Osteocyte (in vitro differentiated cells): ENCODE data around the gene MAP3K20. TPM values are rescaled to one million over a fixed set of nuclear protein-coding genes. Genes with fewer than 3 reads are reported as not detected.

Experiments
- DNase-seq: peaks from one replicate; pipeline ENCODE4 v3.0.0; 2021; ENCODE audit warnings: mixed read lengths; ENCODE audit not compliant: unreplicated experiment; ENCODE audit errors: extremely low spot score
- H3K27ac Mint-ChIP-seq: one replicate; pipeline ENCODE4 v1.8.0; 2021; ENCODE audit warnings: mild to moderate bottlenecking, mixed read lengths; ENCODE audit not compliant: unreplicated experiment
- H3K27me3 Mint-ChIP-seq: one replicate; pipeline ENCODE4 v1.8.0; 2021; ENCODE audit warnings: mixed read lengths; ENCODE audit not compliant: unreplicated experiment
- H3K36me3 Mint-ChIP-seq: one replicate; pipeline ENCODE4 v1.8.0; 2021; ENCODE audit warnings: mixed read lengths; ENCODE audit not compliant: unreplicated experiment
- H3K4me1 Mint-ChIP-seq: one replicate; pipeline ENCODE4 v1.8.0; 2021; ENCODE audit warnings: mixed read lengths; ENCODE audit not compliant: unreplicated experiment
- H3K4me3 Mint-ChIP-seq: one replicate; pipeline ENCODE4 v1.8.0; 2021; ENCODE audit warnings: mild to moderate bottlenecking, moderate library complexity, mixed read lengths; ENCODE audit not compliant: unreplicated experiment
- H3K9me3 Mint-ChIP-seq: one replicate; pipeline ENCODE4 v1.8.0; 2021; ENCODE audit warnings: mixed read lengths; ENCODE audit not compliant: unreplicated experiment
- total RNA-seq: library from RNA; stranded (reverse); gene quantifications from 2 replicates; pipeline ENCODE4 v1.2.1, GENCODE V29; 2021
- TF ChIP-seq, protein P1 (sequence below): fragments of 200-600 bp; sonication (generic); IDR thresholded peaks from 2 replicates; pipeline ENCODE4 v1.5.0; 2021; ENCODE audit warnings: antibody characterized with exemption, mild to moderate bottlenecking, moderate library complexity

Gene MAP3K20
- total RNA-seq, 1 donor from 2014 or later: 57.4 TPM

DNA sequence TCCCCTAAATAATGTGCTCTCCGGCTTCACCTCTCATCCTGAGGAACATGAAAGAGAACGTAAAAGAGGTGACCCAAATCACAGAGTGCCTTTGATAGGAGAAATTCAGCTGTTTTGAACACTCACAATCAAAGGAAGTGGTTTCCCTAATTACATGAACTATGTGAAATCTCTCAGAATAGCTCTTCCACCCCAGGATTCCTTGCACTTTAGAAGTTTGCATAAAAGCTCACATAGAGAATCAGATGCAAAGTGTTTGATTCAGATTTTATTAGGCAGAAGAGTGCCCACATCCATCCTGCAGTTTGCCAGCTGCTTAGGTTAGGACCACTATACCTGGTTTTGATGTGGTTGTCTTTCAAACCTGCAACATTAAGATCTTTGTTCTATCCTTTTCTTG, 61.0 kb downstream of the MAP3K20 start:
- no peak for DNase-seq
- TF ChIP-seq, protein P1, sequence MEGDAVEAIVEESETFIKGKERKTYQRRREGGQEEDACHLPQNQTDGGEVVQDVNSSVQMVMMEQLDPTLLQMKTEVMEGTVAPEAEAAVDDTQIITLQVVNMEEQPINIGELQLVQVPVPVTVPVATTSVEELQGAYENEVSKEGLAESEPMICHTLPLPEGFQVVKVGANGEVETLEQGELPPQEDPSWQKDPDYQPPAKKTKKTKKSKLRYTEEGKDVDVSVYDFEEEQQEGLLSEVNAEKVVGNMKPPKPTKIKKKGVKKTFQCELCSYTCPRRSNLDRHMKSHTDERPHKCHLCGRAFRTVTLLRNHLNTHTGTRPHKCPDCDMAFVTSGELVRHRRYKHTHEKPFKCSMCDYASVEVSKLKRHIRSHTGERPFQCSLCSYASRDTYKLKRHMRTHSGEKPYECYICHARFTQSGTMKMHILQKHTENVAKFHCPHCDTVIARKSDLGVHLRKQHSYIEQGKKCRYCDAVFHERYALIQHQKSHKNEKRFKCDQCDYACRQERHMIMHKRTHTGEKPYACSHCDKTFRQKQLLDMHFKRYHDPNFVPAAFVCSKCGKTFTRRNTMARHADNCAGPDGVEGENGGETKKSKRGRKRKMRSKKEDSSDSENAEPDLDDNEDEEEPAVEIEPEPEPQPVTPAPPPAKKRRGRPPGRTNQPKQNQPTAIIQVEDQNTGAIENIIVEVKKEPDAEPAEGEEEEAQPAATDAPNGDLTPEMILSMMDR: no peak
- Mint-ChIP-seq H3K4me1 (peaks cover 27% of the 10 kb centered on the region), H3K9me3 (peaks cover 6% of the 10 kb centered on the region), H3K27ac (peak overlapping the region; percentile 39), H3K36me3 (peaks cover 6% of the 10 kb centered on the region), H3K27me3 (no peaks in the 10 kb centered on the region), H3K4me3 (no peak overlapping the region)

DNA sequence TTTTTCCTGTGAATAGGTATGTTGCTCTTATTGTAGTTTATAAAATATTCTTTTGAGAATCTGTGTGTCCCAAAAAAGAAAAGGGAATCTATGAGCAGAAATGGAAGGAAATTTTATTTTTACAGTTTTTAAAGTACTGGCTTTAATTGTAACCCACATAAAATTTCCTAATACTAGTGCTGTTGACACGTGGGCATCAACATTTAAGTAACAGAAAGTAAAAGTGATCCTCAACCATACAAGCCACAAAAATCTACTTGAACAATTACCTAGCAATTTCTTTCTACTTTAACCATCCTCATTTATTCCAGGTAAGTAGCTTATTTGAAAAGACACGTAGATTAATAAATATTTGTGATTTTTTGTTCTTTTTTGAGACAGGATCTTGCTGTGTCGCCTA, 62.0 kb downstream of the MAP3K20 start:
- Mint-ChIP-seq H3K9me3 (peaks cover 12% of the 10 kb centered on the region), H3K27ac (no peak overlapping the region), H3K4me3 (no peak overlapping the region), H3K36me3 (peaks cover 12% of the 10 kb centered on the region), H3K4me1 (peaks cover 21% of the 10 kb centered on the region), H3K27me3 (no peaks in the 10 kb centered on the region)
- DNase-seq: no peak
- TF ChIP-seq, protein P1: no peak

GRCh38 chr2:173138962-173139361, 63.3 kb downstream of the MAP3K20 start:
- Mint-ChIP-seq H3K36me3 (peaks cover 19% of the 10 kb centered on the region), H3K9me3 (peaks cover 15% of the 10 kb centered on the region), H3K4me3 (no peak overlapping the region), H3K27me3 (no peaks in the 10 kb centered on the region), H3K27ac (no peak overlapping the region), H3K4me1 (peaks cover 21% of the 10 kb centered on the region)
- DNase-seq: no peak
- TF ChIP-seq, protein P1: no peak

DNA sequence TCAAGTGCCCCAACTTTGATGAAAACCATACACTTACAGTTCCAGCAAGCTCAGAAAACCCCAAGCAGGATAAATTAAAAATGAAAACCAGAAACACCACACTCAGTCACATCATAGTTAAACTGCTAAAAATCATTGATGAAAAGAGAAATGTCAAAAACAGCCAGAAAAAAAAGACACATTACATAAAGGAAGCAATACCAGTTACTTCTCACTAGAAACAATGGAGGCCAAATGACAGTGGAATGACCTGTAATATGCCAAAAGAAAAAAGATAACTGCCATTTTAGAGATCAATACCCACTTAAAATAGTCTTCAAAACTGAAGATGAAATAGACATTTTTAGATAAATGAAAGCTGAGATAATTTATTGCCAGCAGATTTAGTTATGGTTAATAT, 66.0 kb downstream of the MAP3K20 start:
- no peaks in the 10 kb centered on the region for H3K27me3 Mint-ChIP-seq
- H3K9me3 Mint-ChIP-seq: peaks cover 18% of the 10 kb centered on the region
- H3K27ac Mint-ChIP-seq: no peak overlapping the region
- H3K36me3 Mint-ChIP-seq: peaks cover 21% of the 10 kb centered on the region
- no peak for DNase-seq
- no peak overlapping the region for H3K4me3 Mint-ChIP-seq
- peaks cover 11% of the 10 kb centered on the region for H3K4me1 Mint-ChIP-seq
- TF ChIP-seq, protein P1: no peak

DNA sequence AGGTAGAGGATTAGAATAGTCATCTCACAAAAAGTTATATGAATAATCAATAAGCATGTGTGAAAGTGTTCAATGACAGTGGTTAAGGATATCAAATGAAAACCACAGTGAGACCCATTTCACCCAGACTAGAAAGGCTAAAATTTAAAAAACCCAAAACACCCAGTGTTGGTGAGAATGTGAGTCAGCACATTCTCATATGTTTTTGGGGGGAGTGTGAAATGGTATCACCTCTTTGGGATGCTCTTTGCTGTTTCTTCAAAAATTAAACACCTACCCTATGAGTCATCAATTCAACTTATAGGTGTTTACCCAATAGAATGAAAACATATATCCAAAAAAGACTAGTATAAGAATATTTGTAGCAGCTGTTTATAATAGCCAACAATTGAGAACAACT, 69.8 kb downstream of the MAP3K20 start:
- H3K36me3 Mint-ChIP-seq: peaks cover 21% of the 10 kb centered on the region
- H3K9me3 Mint-ChIP-seq: peaks cover 23% of the 10 kb centered on the region
- no peaks in the 10 kb centered on the region for H3K27me3 Mint-ChIP-seq
- no peak overlapping the region for H3K4me3 Mint-ChIP-seq
- no peak overlapping the region for H3K27ac Mint-ChIP-seq
- no peak for DNase-seq
- TF ChIP-seq, protein P1: no peak
- H3K4me1 Mint-ChIP-seq: peaks cover 26% of the 10 kb centered on the region
